Panc1 (cell line): Measurements from ENCODE around the gene ATP10A.

ENCODE experiments used
- POLR2AphosphoS5 ChIP-seq: IDR thresholded peaks from 2 replicates; pipeline ENCODE4 v1.6.1; 2012; ENCODE audit warnings: mild to moderate bottlenecking, low read depth, low read length, moderate library complexity
- SIN3A ChIP-seq: IDR thresholded peaks from 2 replicates; pipeline ENCODE4 v1.6.1; 2012; ENCODE audit warnings: low read depth, mild to moderate bottlenecking, low read length, moderate library complexity, borderline replicate concordance; ENCODE audit not compliant: insufficient read depth
- TF ChIP-seq, protein P1 (sequence below): fragments of 450-650 bp; IDR thresholded peaks from 2 replicates; pipeline ENCODE4 v1.5.1; 2017; ENCODE audit warnings: mild to moderate bottlenecking

DNA sequence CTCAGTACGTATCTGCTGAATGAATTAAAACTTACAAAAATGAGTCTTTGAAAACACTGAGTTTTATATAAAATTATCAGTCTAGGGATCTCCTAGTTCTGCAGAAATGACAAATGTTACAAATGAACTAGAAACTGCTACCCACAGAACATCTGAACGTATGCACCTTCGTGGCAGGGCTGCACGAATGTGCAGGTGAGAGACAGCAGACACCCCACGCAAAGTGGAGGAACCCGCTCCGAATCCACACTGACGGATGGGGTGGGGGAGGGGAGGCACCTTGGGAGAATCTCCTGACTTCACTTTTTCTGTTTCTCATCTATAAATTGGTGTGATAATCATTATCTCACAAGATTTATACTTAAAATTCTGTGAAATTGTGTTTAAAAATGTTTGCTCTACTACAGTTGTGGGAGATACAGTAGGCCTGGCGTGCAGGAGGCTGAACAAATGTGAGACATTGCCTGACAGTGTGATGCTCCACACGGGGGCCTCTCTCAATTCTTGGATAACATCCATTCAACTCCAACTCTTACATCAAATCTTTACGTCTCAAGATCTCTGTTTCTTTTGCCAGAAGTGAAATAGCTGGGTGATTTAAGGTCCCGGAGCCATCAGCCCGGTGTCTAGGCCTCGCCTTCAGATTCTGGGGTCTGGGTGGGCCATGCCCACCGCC is 86.9 kb downstream of the ATP10A start:
- TF ChIP-seq, protein P1, sequence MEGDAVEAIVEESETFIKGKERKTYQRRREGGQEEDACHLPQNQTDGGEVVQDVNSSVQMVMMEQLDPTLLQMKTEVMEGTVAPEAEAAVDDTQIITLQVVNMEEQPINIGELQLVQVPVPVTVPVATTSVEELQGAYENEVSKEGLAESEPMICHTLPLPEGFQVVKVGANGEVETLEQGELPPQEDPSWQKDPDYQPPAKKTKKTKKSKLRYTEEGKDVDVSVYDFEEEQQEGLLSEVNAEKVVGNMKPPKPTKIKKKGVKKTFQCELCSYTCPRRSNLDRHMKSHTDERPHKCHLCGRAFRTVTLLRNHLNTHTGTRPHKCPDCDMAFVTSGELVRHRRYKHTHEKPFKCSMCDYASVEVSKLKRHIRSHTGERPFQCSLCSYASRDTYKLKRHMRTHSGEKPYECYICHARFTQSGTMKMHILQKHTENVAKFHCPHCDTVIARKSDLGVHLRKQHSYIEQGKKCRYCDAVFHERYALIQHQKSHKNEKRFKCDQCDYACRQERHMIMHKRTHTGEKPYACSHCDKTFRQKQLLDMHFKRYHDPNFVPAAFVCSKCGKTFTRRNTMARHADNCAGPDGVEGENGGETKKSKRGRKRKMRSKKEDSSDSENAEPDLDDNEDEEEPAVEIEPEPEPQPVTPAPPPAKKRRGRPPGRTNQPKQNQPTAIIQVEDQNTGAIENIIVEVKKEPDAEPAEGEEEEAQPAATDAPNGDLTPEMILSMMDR, result no peak
- no peak for TF ChIP-seq POLR2AphosphoS5
- TF ChIP-seq SIN3A, result no peak
